GM21447 (cell line): Measurements from ENCODE around the gene RALA.
"Not testable (repeated sequence)": the region's sequence is repeated elsewhere in the genome, so short reads cannot be mapped to it uniquely, and the experiment has no call there.

Source experiments
- ATAC-seq: cut with Tn5 transposase; IDR thresholded peaks from one replicate; pipeline ENCODE4 v1.9.1; 2021; ENCODE audit not compliant: unreplicated experiment

Gene RALA

DNA sequence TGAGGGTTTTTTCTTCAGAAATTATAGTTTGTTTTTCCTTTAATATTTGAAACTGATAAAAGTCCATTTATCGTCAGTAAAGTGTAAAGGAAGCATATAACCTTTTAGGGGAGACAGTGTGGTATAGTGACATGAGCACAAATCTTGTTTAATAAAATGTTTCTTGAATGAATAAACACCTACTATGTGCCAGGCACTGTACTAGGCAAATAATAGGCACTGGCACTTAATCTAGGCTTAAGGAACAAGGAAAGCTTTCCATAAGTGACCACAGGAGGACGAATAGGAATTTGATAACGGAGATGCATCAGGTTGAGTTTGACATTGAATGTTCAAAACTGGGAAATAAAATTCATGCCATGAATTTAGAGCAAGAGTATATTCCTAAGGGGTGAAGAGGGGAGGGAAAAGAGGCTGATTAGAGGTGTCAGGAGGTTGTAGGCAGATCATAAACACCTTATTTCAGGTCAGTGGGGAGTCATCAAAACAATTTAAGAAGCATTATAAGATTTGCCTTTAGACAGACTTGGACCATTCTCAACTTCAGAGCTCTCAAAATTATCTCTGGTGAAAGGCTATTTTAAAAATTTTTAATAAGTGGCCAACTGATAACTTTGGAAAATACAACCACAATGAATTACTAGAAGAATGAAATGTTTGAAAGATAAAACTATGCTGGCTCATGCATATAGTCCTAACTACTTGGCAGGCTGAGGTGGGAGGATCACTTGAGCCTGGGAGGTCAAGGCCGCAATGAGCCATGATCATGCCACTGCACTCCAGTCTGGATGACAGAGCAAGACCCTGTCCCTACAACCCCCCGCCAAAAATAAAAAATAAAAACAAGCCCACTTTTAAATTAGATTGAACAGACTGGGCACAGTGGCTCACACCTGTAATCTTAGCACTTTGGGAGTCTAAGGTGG is 22.4 kb downstream of the RALA start:
- no peak for ATAC-seq

- peak; percentile 60 for ATAC-seq
Observed at GRCh38 chr7:39647816-39648215, 24.4 kb downstream of the RALA start.

- ATAC-seq: no peak
Observed at GRCh38 chr7:39650676-39651075, 27.3 kb downstream of the RALA start.

DNA sequence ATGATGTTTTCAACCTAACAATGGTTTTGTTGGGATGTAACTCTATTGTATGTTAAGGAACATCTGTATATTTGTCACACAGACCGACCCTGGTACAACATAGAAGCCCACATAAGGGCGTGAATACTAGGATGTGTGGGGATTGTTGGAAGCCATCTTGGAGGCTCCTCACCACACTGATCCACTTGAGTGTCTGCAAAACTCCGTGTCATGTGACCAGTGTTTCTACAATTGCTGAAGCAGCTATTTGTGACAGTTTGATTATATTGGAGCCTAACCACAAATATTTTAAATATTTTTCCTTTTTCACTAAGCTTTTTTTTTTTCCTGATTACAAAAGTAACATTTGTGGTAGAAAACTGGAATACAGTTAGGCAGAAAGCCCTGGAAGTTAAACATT is 27.9 kb downstream of the RALA start:
- no peak for ATAC-seq

DNA sequence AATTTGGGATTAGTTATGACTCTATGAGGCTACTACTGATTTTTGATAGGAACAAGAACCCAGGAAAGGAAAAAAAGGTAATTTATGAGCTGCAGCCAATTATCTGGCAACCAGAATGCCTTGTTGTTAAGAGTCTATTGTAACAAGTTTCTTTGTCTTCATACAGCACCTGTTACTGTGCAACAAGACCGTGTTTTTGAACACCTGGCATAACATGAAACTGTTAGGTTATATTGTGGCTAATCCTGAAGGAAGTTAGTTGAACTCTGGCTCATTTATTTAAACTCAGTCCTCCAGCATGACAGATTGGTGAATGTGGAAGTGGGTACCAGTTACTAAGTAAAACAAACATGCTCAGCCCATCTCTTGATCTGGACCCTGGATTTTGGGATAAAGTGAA is 33.0 kb downstream of the RALA start:
- ATAC-seq: no peak

DNA sequence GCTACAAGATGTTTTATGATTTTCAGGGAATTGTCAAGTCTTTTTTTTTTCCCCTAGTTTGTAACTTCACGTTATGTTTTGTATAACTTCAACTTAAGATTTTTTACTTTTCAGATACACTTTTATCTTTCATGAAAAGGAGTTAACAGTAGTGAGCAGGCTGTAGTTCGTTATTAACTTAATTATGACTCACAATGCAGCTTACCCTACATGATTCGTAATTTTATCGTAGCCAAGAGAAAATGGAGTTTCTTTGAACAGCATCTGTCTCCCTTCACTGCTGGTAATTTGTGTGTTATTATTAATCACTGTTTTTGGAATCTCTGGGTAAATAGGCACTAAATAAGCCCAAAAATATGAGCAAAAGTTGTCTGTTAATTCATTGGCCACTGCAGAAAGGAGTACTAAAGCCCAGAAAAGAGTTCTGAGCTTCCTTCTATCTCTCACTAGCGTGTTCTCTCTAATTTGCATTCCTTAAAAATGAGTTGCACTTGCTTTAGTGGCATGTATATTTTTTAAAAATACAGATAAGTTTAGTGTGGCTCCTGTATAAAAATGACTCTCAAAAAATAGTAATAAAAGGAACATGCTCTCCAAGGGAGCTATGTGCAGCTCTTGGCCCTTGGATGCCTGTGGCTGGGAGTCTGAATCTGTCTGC is 36.1 kb downstream of the RALA start:
- no peak for ATAC-seq

DNA sequence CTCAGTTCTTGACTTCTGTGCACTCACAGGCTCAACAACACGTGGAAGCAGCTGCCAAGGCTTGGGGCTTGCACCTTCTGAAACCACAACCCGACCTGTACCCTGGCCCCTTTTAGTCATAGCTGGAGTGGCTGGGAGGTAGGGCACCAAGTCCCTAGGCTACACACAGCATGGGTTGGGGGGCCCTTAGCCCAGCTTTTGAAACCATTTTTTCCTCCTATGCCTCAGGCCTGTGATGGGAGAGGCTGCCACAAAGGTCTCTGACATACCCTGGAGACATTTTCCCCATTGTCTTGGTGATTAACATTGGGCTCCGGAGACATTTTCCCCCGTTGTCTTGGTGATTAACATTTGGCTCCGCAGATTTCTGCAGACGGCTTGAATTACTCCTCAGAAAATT is 38.6 kb downstream of the RALA start:
- no peak for ATAC-seq

- no peak for ATAC-seq
Observed at GRCh38 chr7:39663263-39663662, 39.9 kb downstream of the RALA start.

GRCh38 chr7:39664057-39664456 is 40.7 kb downstream of the RALA start:
- ATAC-seq: no peak

GRCh38 chr7:39664585-39664984 is 41.2 kb downstream of the RALA start:
- no peak for ATAC-seq

GRCh38 chr7:39666562-39666961 is 43.2 kb downstream of the RALA start:
- no peak for ATAC-seq

DNA sequence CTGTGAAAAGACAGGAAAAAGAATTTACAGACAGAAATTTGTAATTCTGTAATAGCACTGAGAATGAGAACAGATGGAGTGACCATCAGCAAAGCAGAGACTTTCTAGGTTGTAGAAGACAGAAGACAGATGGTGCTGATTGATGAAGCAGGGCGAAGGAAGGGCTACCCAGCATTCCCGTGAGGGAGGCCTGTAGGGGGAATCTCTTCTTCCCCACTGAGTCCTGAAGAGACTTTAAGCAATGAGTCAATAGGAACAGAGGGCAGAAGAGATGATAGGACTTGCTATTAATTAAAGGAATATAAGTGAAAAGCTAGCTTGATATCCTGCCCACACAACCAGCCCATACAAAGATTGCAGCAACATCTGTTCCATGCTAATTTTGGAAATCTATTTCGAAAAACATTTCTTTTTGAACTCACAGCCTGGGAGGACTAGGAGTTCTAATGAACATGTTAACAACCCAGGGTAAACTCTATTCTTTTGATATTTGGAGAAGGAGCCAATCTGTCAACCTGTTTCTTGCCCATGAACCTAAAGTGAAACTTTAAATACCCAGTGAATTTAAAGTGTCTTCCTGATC is 44.1 kb downstream of the RALA start:
- no peak for ATAC-seq

- ATAC-seq: not testable (repeated sequence)
Observed at GRCh38 chr7:39668280-39668679, 44.9 kb downstream of the RALA start.

DNA sequence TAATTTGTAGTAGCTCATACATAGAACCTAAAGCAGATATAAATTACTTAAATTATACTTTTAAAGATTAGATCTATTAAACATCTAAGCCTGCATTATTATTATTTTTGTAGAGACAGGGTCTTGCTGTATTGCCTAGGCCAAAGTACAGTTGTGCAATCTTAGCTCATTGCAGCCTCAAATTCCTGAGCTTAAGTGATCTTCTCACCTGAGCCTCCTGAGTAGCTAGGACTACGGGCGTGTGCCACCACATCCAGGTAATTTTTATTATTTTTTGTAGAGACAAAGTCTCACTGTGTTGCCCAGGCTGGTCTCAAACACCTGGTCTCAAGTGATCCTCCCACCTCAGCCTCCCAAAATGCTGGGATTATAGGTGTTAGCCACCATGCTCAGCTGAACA is 46.7 kb downstream of the RALA start:
- ATAC-seq: no peak

GRCh38 chr7:39670934-39671333 is 47.6 kb downstream of the RALA start:
- no peak for ATAC-seq

GRCh38 chr7:39672176-39672575 is 48.8 kb downstream of the RALA start:
- no peak for ATAC-seq

DNA sequence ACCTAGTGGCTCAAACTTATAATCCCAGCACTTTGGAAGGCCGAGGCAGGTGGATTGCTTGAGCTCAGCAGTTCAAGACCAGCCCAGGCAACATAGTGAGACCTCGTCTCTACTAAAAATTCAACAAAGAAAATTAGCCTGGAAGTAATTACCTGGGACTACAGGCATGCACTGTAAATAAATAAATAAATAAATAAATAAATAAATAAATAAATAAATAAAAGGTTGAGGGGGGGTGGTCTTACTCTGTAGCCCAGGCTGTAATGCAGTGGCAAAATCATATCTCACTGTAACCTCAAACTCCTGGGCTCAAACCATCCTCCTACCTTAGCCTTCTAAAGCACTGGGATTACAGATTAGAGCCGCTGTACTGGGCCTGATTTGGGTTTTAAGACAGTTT is 50.5 kb downstream of the RALA start:
- no peak for ATAC-seq

GRCh38 chr7:39674406-39674805 is 51.0 kb downstream of the RALA start:
- ATAC-seq: no peak

DNA sequence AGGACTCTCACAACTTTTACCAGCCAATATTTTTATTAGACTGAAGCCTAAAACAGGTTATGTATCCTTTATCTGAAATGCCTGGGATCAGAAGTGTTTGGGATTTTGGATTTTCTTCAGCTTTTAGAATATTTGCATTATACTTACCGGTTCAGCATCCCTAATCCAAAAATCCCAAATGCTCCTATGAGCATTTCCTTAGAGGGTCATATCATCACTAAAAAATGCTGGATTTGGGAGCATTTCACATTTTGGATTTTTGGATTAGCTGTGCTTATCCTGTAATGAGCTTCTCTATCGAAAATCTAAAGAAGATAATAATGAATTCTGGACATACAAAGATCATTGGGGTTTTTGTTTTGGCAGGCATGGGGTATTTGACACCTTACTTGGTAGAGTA is 53.0 kb downstream of the RALA start:
- ATAC-seq: no peak

DNA sequence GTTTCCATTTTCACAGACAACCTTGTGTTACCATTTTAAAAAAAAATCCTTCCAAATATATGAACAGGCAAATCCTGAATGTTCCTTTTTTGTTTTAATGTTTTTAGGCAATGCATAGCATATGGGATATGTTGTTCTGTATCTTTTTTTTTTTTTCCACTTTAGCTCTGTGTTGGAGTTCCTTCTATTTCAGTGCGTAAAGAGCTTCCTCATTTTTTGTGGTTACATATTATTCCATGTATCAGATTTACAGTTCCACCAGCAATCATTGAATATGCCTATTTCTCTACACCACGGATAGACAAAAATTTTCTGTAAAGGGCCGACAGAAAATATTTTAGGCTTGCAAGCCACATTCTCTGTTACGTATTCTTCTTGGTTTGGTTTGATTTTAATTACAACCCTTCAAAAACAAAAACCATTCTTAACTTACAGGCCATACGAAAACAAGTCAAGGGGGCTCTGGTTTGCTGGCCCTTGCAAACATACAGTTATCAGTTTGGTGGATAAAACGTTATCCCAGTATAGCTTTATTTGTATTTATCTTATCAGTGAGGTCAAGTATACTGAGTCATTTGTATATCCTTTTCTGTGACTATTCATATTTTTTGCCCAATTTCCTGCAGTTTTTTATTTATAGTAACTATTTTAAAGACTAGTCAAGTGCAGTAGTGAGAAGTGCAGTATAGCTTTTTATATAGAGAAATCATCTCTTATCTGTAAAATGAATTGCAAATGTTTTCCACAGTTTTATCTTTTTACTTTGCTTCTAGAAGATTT is 55.7 kb downstream of the RALA start:
- no peak for ATAC-seq

DNA sequence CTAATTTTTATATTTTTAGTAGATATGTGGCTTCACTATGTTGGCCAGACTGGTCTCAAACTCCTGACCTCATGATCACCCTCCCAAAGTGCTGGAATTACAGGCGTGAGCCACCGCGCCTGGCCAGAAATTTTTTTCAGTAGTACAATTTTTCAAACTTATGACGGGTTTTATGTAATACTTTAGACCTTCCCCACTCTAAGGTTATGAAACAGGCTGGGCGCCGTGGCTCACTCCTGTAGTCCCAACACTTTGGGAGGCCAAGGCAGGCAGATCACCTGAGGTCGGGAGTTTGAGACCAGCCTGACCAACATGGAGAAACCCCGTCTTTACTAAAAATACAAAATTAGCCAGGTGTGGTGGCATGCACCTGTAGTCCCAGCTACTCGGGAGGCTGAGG is 56.5 kb downstream of the RALA start:
- ATAC-seq: not testable (repeated sequence)
